GM12878 (cell line): Measurements from ENCODE around the gene ACAP2. TPM values are rescaled to one million over a fixed set of nuclear protein-coding genes. Genes with fewer than 3 reads are reported as not detected.
"Not testable (repeated sequence)": the region's sequence is repeated elsewhere in the genome, so short reads cannot be mapped to it uniquely, and the experiment has no call there.

Experiments used
- ATAC-seq: fragments of 200-7000 bp; cut with Tn5 transposase; 3 replicates; pipeline ENCODE4 v1.9.1; 2020; ENCODE audit warnings: mild to moderate bottlenecking, moderate library complexity
- BruUV-seq: library from RNA; stranded (reverse); fragments of 400-500 nt; replicated peaks from 2 replicates; lab custom pipeline; 2021; lab: Mats Ljungman, UMichigan
- CTCF ChIA-PET: fragments of 300-600 bp; sonication (Branson Sonifier 250); formaldehyde crosslinking; extraction: SDS; loops from one replicate; lab custom pipeline; 2021; ENCODE audit warnings: inconsistent platforms; lab: Yijun Ruan, JAX
- POLR2A ChIA-PET: fragments of 350-600 bp; formaldehyde crosslinking; extraction: SDS; loops from one replicate; lab custom pipeline; 2021; ENCODE audit warnings: inconsistent platforms; lab: Charles Lee
- RAD21 ChIA-PET: fragments of 300-600 bp; sonication (Branson Sonifier 250); formaldehyde crosslinking; loops from one replicate; lab custom pipeline; 2023; ENCODE audit warnings: antibody characterized with exemption; ENCODE audit not compliant: unreplicated experiment; lab: Charles Lee
- SMC1A ChIA-PET: fragments of 300-600 bp; sonication (Branson Sonifier 250); formaldehyde crosslinking; loops from one replicate; lab custom pipeline; 2023; ENCODE audit not compliant: unreplicated experiment, uncharacterized antibody; lab: Charles Lee
- DNase-seq: peaks from one replicate; pipeline ENCODE4 v3.0.0-alpha.2; 2011; ENCODE audit warnings: low read depth, low spot score
- FAIRE-seq: peaks from 3 replicates; lab custom pipeline; 2011; peaks lifted over from hg19 to GRCh38; lab: Jason Lieb, UNC
- H2AFZ ChIP-seq: 2 replicates; pipeline ENCODE4 v1.6.0; 2011; ENCODE audit warnings: low read depth, low read length, control low read depth; ENCODE audit not compliant: control insufficient read depth
- H3K27ac ChIP-seq: 2 replicates; pipeline ENCODE4 v1.5.1; 2011; ENCODE audit warnings: control low read depth; ENCODE audit not compliant: control insufficient read depth, insufficient read depth
- H3K27me3 ChIP-seq, 2 experiments: replicated peaks in 1 of 2; 2 replicates each; pipeline versions ENCODE4 v1.6.0 to v1.6.1; 2011; ENCODE audit warnings: low read length in 1 of 2; ENCODE audit not compliant: control insufficient read depth in 2 of 2, insufficient read depth in 2 of 2
- H3K36me3 ChIP-seq, 2 experiments: 2 replicates each; pipeline ENCODE4 v1.5.1; 2011; ENCODE audit warnings: low read length in 1 of 2; ENCODE audit not compliant: control insufficient read depth in 2 of 2, insufficient read depth in 2 of 2
- H3K4me1 ChIP-seq: 2 replicates; pipeline ENCODE4 v1.6.1; 2011; ENCODE audit warnings: mild to moderate bottlenecking, low read length, moderate library complexity, mixed read lengths; ENCODE audit not compliant: control insufficient read depth, insufficient read depth
- H3K4me2 ChIP-seq: 2 replicates; pipeline ENCODE4 v1.6.0; 2011; ENCODE audit warnings: control low read depth; ENCODE audit not compliant: control insufficient read depth, insufficient read depth
- H3K4me3 ChIP-seq: fragments of 200-600 bp; sonication (generic); 2 replicates; pipeline ENCODE4 v1.5.1; 2016
- H3K79me2 ChIP-seq: 2 replicates; pipeline ENCODE4 v1.6.0; 2011; ENCODE audit warnings: low read length; ENCODE audit not compliant: control insufficient read depth, insufficient read depth
- H3K9ac ChIP-seq: 2 replicates; pipeline ENCODE4 v1.8.0; 2011; ENCODE audit warnings: low read length, control low read depth, mixed read lengths; ENCODE audit not compliant: control insufficient read depth, insufficient read depth
- H3K9me3 ChIP-seq: replicated peaks from 3 replicates; pipeline ENCODE4 v1.5.1; 2011; ENCODE audit warnings: mild to moderate bottlenecking, low read length; ENCODE audit not compliant: control insufficient read depth, insufficient read depth
- H4K20me1 ChIP-seq: 2 replicates; pipeline ENCODE4 v1.6.0; 2011; ENCODE audit not compliant: control insufficient read depth, insufficient read depth
- LARP7 ChIP-seq: fragments of 450-650 bp; IDR thresholded peaks from 2 replicates; pipeline ENCODE4 v1.6.1; 2017; ENCODE audit warnings: mild to moderate bottlenecking
- NFYA ChIP-seq: IDR thresholded peaks from 2 replicates; pipeline ENCODE4 v1.6.1; 2011; ENCODE audit warnings: low read depth, mild to moderate bottlenecking, low read length, improper control_type of control experiment, borderline replicate concordance
- ZNF274 ChIP-seq: IDR thresholded peaks from one replicate; pipeline ENCODE4 v1.8.0; 2011; ENCODE audit not compliant: insufficient read length, insufficient read depth
- WGBS: methylation state at CpG from one replicate; pipeline ENCODE4 v1.1.6; 2016; ENCODE audit warnings: low lambda C conversion rate; ENCODE audit not compliant: insufficient replicate concordance, insufficient coverage; ENCODE audit errors: missing lambda C conversion rate; 5-methylcytosine and 5-hydroxymethylcytosine counted together
- in situ Hi-C: fragments of 300-500 bp; cut with MboI; formaldehyde crosslinking; loops from 9 replicates; pipeline ENCODE4 v1.14.3; 2018; ENCODE audit warnings: mixed read lengths
- intact Hi-C: fragments of 100-400 bp; cut with micrococcal nuclease; formaldehyde crosslinking; loops from one replicate; pipeline ENCODE4 v1.14.2; 2022; ENCODE audit not compliant: unreplicated experiment
- polyA plus RNA-seq, 11 experiments: library from polyadenylated mRNA; depleted of rRNA in 4 of 11; unstranded in 6 of 11; stranded (reverse) in 5 of 11; fragments of >200 nt; fragmentation: Nextera tagmentation in 4 of 11; fragmentation: Illumina TruSeq in 1 of 11; extraction: Ambion mirVana in 4 of 11; extraction: Trizol in 1 of 11; gene quantifications; 1 replicate in 1 of 11; 2 replicates in 10 of 11; pipeline versions ENCODE4 v1.2.1 to v1.2.3, GENCODE V29; 2011 to 2016; ENCODE audit warnings: inconsistent platforms in 2 of 11, missing spikeins in 2 of 11, low read depth in 1 of 11
- total RNA-seq, 4 experiments: library from RNA; depleted of rRNA in 3 of 4; stranded (reverse); fragments of >200 nt in 3 of 4; fragmentation: Illumina TruSeq in 1 of 4; extraction: Trizol in 1 of 4; gene quantifications; 2 replicates each; pipeline versions ENCODE4 v1.2.1 to v1.2.3, GENCODE V29; 2013 to 2021
- TF ChIP-seq, protein P1 (sequence below): fragments of 450-650 bp; IDR thresholded peaks from 2 replicates; pipeline ENCODE4 v1.6.1; 2016; ENCODE audit warnings: mild to moderate bottlenecking, moderate library complexity, borderline replicate concordance
- TF ChIP-seq, protein P2 (sequence below): fragments of 450-650 bp; IDR thresholded peaks from 2 replicates; pipeline ENCODE4 v1.6.1; 2016; ENCODE audit warnings: mild to moderate bottlenecking
- TF ChIP-seq, protein P3 (sequence below): fragments of 150-350 bp; IDR thresholded peaks from 2 replicates; pipeline ENCODE4 v1.6.1; 2014; ENCODE audit warnings: mild to moderate bottlenecking, low read depth, low read length
- TF ChIP-seq, protein P4 (sequence below): IDR thresholded peaks from 2 replicates; pipeline ENCODE4 v1.6.1; 2012; ENCODE audit warnings: low read depth, low read length, improper control_type of control experiment

ACAP2 gene
- total and polyA plus RNA-seq, 10 of the 15 experiments (the other 5 are each of a cell fraction or from before 2014, with no cell fraction given): 7.1 to 53.8 (median 35.7) TPM

DNA sequence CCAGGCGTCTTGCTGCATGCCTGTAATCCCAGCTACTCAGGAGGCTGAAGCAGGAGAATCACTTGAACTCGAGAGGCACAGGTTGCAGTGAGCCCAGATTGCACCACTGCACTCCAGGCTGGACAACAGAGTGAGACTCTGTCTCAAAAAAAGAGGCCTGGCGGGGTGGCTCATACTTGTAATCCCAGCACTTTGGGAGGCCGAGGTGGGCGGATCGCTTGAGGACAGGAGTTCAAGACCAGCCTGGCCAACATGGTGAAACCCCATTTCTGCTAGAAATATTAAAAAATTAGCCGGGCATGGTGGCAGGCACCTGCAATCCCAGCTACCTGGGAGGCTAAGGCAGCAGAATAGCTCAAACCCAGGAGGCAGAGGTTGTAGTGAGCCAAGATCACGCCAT, 32.3 kb upstream of the ACAP2 start:
- ATAC-seq, H3K36me3 ChIP-seq, H2AFZ ChIP-seq, RAD21 ChIA-PET, H3K4me3 ChIP-seq, CTCF ChIA-PET, DNase-seq, BruUV-seq, SMC1A ChIA-PET, H3K4me2 ChIP-seq, FAIRE-seq, intact Hi-C loops, H3K9me3 ChIP-seq, POLR2A ChIA-PET, H3K79me2 ChIP-seq, H3K4me1 ChIP-seq, H4K20me1 ChIP-seq, H3K27ac ChIP-seq, H3K27me3 ChIP-seq, H3K9ac ChIP-seq, in situ Hi-C loops: not testable (repeated sequence)
- 63% methylated on average over 8 of the region's 8 CpGs for WGBS

DNA sequence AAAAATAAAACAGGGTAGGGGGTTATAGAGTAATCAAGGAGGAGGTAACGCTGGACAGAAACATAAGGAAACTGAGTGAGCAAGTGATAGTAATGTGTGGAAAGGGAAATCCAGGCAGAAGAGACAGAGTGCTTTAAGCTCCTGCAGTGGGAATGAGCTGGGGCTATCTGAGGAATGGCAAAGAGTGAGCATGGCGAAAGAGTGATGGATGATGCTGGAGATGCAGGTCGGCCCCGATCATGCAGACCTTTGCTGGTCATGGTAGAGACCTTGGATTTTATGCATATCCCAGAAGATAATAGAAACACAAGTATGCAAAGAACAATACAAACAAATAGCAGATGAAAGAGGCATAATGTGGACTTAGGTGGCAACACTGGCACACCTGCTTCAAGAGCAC, 26.0 kb upstream of the ACAP2 start:
- ATAC-seq (no peak), DNase-seq (no peak), FAIRE-seq (no peak)
- ChIA-PET POLR2A (no interaction called here), RAD21 (no interaction called here), CTCF (no interaction called here), SMC1A (no interaction called here)
- Histone ChIP-seq H3K4me2 (no peak overlapping the region), H3K4me3 (no peak overlapping the region), H3K9me3 (peaks cover 6% of the 10 kb centered on the region; the same call in 2 of the 3 replicates), H3K79me2 (no peaks in the 10 kb centered on the region), H3K36me3 (no peaks in the 10 kb centered on the region), H3K4me1 (no peaks in the 10 kb centered on the region), H3K9ac (no peak overlapping the region), H3K27ac (no peak overlapping the region), H2AFZ (no peak overlapping the region), H4K20me1 (no peaks in the 10 kb centered on the region), H3K27me3 (no peaks in the 10 kb centered on the region)
- intact Hi-C loops (no loop called here), in situ Hi-C loops (loop anchor here (10.0 kb wide), 1 partner anchor 46 kb away; no protein-coding TSS in a partner anchor)
- BruUV-seq: no TSS peak
- WGBS: 48% methylated on average over 4 of the region's 4 CpGs
- TF ChIP-seq, protein P1, sequence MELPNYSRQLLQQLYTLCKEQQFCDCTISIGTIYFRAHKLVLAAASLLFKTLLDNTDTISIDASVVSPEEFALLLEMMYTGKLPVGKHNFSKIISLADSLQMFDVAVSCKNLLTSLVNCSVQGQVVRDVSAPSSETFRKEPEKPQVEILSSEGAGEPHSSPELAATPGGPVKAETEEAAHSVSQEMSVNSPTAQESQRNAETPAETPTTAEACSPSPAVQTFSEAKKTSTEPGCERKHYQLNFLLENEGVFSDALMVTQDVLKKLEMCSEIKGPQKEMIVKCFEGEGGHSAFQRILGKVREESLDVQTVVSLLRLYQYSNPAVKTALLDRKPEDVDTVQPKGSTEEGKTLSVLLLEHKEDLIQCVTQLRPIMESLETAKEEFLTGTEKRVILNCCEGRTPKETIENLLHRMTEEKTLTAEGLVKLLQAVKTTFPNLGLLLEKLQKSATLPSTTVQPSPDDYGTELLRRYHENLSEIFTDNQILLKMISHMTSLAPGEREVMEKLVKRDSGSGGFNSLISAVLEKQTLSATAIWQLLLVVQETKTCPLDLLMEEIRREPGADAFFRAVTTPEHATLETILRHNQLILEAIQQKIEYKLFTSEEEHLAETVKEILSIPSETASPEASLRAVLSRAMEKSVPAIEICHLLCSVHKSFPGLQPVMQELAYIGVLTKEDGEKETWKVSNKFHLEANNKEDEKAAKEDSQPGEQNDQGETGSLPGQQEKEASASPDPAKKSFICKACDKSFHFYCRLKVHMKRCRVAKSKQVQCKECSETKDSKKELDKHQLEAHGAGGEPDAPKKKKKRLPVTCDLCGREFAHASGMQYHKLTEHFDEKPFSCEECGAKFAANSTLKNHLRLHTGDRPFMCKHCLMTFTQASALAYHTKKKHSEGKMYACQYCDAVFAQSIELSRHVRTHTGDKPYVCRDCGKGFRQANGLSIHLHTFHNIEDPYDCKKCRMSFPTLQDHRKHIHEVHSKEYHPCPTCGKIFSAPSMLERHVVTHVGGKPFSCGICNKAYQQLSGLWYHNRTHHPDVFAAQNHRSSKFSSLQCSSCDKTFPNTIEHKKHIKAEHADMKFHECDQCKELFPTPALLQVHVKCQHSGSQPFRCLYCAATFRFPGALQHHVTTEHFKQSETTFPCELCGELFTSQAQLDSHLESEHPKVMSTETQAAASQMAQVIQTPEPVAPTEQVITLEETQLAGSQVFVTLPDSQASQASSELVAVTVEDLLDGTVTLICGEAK: no peak
- TF ChIP-seq, protein P2, sequence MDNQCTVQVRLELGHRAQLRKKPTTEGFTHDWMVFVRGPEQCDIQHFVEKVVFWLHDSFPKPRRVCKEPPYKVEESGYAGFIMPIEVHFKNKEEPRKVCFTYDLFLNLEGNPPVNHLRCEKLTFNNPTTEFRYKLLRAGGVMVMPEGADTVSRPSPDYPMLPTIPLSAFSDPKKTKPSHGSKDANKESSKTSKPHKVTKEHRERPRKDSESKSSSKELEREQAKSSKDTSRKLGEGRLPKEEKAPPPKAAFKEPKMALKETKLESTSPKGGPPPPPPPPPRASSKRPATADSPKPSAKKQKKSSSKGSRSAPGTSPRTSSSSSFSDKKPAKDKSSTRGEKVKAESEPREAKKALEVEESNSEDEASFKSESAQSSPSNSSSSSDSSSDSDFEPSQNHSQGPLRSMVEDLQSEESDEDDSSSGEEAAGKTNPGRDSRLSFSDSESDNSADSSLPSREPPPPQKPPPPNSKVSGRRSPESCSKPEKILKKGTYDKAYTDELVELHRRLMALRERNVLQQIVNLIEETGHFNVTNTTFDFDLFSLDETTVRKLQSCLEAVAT: no peak
- TF ChIP-seq, protein P3, sequence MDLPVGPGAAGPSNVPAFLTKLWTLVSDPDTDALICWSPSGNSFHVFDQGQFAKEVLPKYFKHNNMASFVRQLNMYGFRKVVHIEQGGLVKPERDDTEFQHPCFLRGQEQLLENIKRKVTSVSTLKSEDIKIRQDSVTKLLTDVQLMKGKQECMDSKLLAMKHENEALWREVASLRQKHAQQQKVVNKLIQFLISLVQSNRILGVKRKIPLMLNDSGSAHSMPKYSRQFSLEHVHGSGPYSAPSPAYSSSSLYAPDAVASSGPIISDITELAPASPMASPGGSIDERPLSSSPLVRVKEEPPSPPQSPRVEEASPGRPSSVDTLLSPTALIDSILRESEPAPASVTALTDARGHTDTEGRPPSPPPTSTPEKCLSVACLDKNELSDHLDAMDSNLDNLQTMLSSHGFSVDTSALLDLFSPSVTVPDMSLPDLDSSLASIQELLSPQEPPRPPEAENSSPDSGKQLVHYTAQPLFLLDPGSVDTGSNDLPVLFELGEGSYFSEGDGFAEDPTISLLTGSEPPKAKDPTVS: no peak
- no peak for TF ChIP-seq LARP7
- TF ChIP-seq NFYA: no peak
- TF ChIP-seq, protein P4, sequence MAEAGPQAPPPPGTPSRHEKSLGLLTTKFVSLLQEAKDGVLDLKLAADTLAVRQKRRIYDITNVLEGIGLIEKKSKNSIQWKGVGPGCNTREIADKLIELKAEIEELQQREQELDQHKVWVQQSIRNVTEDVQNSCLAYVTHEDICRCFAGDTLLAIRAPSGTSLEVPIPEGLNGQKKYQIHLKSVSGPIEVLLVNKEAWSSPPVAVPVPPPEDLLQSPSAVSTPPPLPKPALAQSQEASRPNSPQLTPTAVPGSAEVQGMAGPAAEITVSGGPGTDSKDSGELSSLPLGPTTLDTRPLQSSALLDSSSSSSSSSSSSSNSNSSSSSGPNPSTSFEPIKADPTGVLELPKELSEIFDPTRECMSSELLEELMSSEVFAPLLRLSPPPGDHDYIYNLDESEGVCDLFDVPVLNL: no peak
- no peak for TF ChIP-seq ZNF274
